ENCODE results near the gene DMP1.

GRCh38 chr4:87622303-87622702, 27.8 kb upstream of the DMP1 start:
- TF ChIP-seq CTCF (IDR thresholded peaks at IDR 0.05) (no peak), EZH2 (IDR thresholded peaks at IDR 0.05; ENCODE audit: borderline replicate concordance, insufficient read depth, low read depth, low read length, poor library complexity, severe bottlenecking) (no peak)

All from B cell (primary cell).